ENCODE measurements around the gene TMIGD2. TPM values are rescaled to one million over a fixed set of nuclear protein-coding genes. Genes with fewer than 3 reads are reported as not detected.

Gene TMIGD2
- total RNA-seq, result not detected in 2 replicates

GRCh38 chr19:4302243-4302640 is at the start of gene TMIGD2:
Gene TMIGD2 (minus strand): TSS chr19:4302389. CDS start chr19:4302385, 4 bp downstream.

GRCh38 chr19:4343370-4344307 is 41.5 kb upstream of the TMIGD2 start, which contains the start of gene MPND:
Gene MPND (plus strand): TSS chr19:4343562. CDS start chr19:4343594, 32 bp downstream.

GRCh38 chr19:4338441-4339355 is 36.5 kb upstream of the TMIGD2 start, which contains the start of gene STAP2:
Gene STAP2 (minus strand): TSS chr19:4338827. CDS start chr19:4338753, 74 bp downstream.

GRCh38 chr19:4304538-4305256 is 2.5 kb upstream of the TMIGD2 start, which contains the start of gene FSD1:
Gene FSD1 (plus strand): TSS chr19:4304598. CDS start chr19:4304747, 149 bp downstream.

GRCh38 chr19:4278419-4279266 is 23.5 kb downstream of the TMIGD2 start, which contains the start of gene SHD:
Gene SHD (plus strand): TSS chr19:4279266. CDS start chr19:4280064, 798 bp downstream.

GRCh38 chr19:4246767-4247593 is 55.2 kb downstream of the TMIGD2 start, which contains the start of gene YJU2:
Gene YJU2 (plus strand): TSS chr19:4247080. CDS start chr19:4247147, 67 bp downstream.

Other genes with a start within 250 kb of the TMIGD2 start
- gene ZBTB7A, start 235.5 kb downstream of the TMIGD2 start, total RNA-seq, result 30.4 and 35.6 TPM in 2 replicates
- gene MAP2K2, start 178.3 kb downstream of the TMIGD2 start, total RNA-seq, result 180 and 195 TPM in 2 replicates
- gene CREB3L3, start 148.8 kb downstream of the TMIGD2 start, total RNA-seq, result not detected in 2 replicates
- 24.6 and 29.1 TPM in 2 replicates for gene SIRT6, start 119.8 kb downstream of the TMIGD2 start, total RNA-seq
- gene ANKRD24, start 119.7 kb downstream of the TMIGD2 start, total RNA-seq, result 1.4 TPM in 1 of 2 replicates, not detected in the other
- 0.39 TPM in 1 of 2 replicates, not detected in the other for gene EBI3, start 72.9 kb downstream of the TMIGD2 start, total RNA-seq
- 21.5 and 24.9 TPM in 2 replicates for gene YJU2, start 55.3 kb downstream of the TMIGD2 start, total RNA-seq
- gene SHD, start 23.1 kb downstream of the TMIGD2 start, total RNA-seq, result 2.2 TPM in 1 of 2 replicates, not detected in the other
- gene FSD1, start 2.2 kb upstream of the TMIGD2 start, total RNA-seq, result 21.2 and 30.5 TPM in 2 replicates
- 3.0 and 7.1 TPM in 2 replicates for gene STAP2, start 36.4 kb upstream of the TMIGD2 start, total RNA-seq
- 2.7 and 4.3 TPM in 2 replicates for gene MPND, start 41.2 kb upstream of the TMIGD2 start, total RNA-seq
- 89.3 and 117 TPM in 2 replicates for gene SH3GL1, start 98.2 kb upstream of the TMIGD2 start, total RNA-seq
- 9.7 and 15.5 TPM in 2 replicates for gene CHAF1A, start 100.3 kb upstream of the TMIGD2 start, total RNA-seq
- 67.9 and 82.5 TPM in 2 replicates for gene UBXN6, start 155.4 kb upstream of the TMIGD2 start, total RNA-seq
- gene HDGFL2, start 169.9 kb upstream of the TMIGD2 start, total RNA-seq, result 75.5 and 86.1 TPM in 2 replicates
- gene PLIN4, start 216.1 kb upstream of the TMIGD2 start, total RNA-seq, result under 0.01 and 0.96 TPM in 2 replicates
- not detected in 2 replicates for gene PLIN5, start 232.8 kb upstream of the TMIGD2 start, total RNA-seq
- gene LRG1, start 237.6 kb upstream of the TMIGD2 start, total RNA-seq, result under 0.01 and 0.88 TPM in 2 replicates

Measured in epithelial cell of alveolus of lung (primary cell).